NCI-H510A treated with DMSO at 0.1 percent for 48 hours (cell line): Measurements from ENCODE around the gene MTHFSD.

Experiments
- DNase-seq: peaks from one replicate; lab custom pipeline; 2025; lab: John Stamatoyannopoulos, UW

The MTHFSD gene

DNA sequence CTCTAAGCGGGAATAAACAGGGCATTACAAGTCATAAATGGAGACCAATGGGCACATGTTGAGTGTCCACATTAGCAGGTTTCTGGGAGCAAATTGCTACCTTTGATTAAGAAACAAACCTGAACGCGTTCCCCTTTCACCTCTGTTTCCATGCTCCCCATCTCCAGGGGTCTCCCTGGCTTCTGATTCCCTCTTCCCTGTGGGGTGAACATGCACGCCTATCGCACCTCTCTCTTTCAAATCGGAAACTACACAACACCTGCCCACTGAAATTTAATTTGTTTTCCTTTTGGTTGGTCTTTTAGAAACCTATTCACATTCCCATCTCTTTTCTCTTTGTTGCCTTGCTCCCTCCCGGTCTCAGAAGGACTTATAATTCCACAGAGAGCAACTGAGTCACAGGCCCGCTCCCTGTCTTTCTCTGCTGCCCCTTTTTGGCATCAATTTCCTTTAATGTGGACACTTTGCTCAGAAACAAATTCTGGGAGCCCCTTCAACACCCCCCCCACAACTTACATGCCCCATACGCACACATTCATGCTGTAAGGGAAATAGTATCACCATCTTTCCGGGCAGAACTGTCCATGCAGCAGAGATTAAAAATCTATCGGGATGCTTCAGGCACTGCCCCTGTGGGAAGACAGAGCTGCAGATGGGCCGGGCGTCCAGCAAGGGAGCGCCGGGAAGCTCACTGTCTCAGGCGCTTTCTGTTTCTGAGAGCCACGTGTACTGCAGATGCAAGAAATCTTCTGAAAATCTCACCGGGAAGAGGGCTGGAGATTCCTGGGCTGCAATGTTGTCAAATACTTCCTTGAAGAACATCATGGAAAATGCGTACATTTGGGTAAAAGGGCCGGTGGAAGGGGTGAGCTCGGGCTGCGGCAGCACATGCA lies 51.9 kb downstream of the MTHFSD start:
- DNase-seq, result no peak

DNA sequence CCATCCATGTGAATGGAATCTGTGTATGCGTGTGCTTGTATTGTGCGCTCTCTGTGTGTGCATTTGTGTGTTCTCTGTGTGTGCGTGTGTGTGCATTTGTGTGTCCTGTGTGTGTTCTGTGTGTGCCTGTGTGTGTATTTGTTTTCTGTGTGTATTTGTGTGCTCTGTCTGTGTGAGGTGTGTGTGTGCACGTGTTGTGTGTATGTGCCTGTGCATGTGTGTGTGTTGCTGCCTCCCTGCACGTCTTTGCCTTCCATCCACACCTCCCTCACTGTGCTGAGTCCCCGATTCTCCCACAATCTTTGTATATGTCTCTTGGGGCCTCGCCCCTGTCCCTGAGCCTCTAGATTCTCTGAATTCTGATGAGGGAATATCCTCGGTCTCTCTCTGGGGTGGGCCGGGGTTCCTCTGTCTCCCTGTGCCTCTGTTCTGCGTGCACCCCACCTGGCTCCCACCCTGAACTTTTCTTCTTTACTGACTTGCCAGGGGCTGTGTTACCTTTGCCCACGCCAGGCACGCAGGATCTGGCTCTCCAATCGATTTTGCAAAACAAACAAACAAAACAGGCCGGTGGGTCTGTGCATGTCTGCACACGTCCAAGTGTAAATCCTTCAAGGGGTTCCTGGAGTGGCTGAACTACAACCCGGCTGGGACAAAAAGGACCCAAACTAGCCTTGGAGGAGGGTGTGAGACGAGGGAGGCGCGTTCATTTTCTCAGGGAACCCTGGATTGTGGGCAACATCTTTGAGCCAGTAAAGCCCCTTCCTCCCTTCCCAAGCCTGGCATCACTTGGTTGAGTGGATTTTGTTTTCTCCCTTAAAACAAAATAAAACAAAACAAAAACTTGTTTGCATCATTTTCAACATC lies 52.8 kb downstream of the MTHFSD start:
- no peak for DNase-seq

DNA sequence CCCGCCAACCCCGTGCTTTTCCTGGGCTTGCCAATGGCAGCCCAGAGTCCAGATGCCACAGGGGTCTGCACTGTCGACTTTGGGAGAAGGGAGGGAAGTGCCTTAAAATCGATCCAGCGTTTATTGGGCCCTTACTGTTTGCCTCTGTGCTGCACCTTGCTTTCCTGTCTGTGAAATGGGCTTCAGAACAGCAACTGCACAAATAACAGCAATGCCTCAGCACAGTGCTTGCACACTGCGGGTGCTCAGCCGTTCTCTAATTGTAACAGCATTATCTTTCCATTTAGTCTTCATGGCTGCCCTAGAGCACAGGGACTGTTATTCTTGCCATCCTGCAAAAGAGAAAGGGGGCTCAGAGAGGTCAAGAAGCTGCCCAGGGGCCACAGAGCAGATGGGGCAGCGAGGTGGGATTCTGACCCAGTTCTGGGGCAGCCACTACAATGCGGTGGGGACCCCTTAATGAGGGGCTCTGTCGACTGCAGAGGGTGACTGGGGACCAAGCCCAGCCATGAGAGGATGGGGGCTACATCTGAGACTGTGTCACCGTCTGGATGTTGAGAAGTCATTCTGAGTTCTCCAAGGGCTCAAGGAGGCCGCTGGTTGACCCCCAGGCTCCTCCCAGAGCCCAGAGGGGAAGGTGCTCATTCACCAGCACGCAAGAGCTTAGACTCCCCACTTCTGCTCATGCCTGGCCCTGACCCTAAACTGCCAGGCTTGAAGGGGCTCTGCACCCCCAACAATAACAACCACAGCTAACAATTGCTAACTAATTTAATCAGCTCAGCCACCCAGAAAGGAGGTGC lies 54.1 kb downstream of the MTHFSD start:
- DNase-seq, result no peak

DNA sequence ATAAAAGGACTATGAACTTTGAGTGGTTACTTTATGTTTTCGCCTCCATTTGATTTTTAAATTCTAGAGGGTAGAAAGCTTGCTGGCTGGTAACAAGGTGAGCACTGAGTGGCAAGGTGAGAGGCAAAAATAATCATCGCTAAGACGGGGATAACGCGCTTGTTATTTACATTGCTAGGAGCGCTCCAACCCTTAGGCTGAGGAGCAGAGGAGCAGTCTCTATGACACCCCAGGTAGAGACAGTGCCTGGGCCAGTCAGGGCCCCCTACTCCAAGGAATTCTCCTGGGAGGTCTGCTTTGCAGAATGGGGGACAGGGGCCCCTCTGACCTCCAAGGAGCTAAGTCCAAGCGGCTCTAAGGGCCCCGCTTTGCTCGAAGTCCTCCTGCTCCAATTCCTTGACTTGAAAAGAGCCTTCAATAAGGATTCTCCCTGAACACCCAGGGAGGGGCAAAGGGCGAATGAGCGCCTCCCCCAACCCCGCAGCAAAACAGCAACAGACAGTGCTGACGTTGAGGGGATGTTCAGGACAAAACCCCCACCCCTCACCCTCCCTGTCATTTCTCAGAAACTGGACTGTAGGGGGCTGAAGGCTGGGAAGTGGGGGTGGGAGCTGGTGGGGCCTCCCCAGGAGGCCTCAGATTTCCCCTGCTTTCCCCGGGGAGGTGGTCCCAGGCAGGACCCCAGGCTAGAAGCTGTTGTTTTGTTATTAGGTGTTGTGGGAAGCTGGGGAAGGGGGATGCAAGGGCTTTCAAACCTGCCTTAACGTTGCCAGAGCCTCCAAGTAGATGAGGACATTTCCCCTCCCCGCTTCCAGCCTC lies 54.9 kb downstream of the MTHFSD start:
- no peak for DNase-seq

DNA sequence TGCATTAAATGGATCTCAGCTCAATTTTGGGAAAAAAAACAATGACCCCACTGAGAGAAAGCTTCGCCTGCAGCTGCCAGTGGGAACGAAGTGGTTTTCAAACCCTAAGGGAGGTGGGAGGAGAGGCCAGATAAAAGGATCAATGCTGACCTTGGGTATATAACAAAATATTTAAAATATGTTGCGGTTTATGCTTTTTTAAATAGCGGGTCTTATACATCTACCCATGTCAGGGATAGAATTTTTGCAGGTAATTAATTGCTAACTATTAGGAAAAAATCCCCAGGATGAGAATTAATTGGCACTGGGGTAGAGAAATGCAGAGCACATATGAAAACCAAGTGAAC lies 55.6 kb downstream of the MTHFSD start:
- DNase-seq, result no peak

DNA sequence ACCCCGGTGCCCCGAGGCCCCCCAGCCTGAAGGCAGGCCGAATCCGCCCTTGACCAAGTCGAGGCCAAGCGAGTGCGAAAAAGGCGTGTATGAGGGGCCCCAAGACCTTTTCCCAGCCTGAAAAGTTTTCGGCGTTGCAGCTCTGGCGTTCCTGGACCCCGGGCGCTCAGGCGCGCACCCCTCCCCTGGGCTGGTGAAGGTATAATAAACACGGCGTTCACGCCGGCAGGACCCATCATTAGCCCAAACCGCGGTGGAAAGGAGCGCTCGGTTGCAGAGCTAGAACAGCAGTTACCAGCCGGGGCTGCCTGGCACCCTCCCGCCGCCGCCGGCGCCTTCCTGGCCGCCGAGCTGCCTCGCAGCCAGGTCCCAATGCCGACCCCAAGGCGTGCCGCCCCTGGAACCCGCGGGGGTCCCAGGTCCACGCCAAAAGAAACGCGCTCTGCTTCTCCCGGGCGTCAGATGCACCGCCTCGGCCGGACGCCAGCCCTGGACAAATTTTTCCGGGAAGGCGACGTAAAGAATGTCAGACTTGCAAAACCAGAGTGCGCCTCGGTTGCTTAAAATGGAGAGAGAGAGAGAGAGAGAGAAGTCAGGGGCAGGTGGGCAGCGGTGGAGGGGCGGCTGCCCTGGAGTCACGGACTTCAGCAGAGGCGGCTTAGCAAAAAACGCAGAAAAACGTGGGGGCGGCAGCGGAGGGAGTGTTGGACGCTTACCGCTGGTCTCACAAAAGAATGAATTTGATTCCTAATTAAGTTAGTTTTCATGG lies 56.2 kb downstream of the MTHFSD start:
- no peak for DNase-seq

DNA sequence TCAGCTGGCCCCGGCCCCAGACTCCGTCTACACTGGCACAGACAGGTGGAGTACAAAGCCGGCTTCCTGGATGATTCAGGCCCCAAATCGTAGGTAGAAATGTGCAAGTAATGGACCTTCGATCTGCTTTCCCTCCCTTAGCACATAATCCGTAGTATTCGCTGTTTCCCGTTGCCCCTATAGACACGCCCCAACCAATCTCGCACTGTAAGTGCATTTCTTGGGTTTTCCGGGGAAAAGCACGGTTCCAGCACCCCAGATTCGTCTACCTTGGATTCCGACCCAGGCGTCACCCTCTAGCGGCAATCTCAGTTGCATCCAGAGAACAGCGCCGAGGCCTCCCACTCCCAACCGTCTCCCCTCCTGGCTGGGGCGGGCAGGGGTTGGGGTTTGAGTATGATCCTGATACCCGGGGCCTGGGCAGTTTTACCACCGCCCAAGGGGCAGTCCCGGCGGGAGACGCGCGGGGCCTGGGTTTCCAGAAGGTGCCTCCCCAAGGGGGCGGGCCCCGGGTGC lies 56.8 kb downstream of the MTHFSD start:
- DNase-seq, result no peak

DNA sequence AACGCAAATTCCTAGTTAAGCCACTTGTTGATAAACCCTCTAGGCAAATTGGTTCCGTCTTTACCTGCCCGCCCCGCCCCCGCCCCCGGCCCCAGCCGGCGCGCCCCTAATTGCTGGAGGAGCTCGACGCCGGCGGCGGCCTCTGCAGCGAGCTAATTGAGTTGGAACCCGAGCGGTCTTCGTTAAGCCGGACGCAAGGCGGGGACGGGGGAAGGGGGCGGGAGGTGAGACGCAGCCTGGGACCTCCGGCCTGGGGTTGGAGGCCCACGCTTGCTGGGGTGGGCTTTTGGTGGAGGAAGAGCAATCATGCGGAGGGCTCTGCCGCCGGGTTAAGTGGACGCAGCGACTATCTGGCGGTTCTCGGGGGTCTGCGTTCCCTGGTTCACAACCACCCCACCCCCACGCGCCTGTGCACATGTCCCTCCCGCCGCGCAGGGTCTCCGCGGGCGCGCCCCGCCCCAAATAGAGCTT lies 57.4 kb downstream of the MTHFSD start:
- no peak for DNase-seq

DNA sequence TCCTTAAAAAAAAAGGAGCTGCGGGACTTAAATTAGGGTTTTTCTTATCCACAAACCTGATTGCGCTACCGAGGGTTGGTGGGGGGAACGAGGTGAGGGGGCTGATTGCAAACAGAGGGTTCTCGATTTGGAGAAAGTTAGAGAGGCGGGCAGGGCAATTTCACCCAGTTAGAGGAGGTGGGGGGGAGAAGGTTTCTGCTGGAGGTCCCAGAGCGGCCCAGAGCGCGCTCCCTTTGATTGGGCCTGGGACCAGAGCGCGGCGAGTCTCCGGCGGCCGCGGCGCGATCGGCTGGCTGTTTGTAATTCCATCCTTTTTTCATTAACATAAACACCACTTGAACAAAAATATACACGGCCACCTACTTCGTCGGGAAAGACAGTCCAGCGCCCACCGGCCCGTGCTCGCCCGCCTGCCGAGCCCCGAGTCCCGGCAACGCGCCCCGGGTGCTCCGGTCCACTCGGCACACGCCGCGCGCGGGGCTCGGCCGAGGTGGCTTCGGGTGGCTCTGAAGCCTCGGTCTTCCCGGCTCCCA lies 58.0 kb downstream of the MTHFSD start:
- DNase-seq, result no peak

DNA sequence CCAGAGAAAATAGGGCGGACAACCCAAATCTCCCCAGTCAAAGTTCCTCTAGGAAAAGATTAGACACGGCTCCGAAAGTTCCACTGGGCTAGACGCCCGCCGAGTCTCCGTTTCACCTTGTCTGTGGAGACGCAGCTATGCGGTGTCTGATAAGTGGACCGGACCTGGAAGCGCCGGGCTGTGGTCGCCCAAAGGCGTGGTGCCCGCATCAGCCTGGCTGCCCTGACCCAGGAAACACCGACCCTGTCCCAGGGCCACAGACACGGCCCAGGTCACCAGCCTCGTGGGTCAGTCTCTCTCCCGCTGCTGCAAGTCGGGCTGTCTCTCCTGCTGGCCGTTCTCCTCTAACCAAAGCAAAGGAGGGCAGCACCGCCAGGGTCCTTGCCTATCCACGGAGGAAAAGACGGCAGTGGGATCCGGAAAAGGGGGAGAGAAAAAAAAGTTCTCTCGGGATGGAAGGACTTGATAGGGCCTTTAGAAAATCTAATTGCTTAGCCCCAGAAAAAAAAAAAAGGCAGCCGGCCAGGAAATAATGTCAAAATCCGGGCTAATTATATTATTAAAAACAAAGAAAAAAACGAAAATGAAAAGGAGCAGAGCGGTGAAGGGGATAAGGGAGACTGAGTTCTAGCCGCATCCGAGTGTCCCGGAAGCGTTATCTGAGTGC lies 58.6 kb downstream of the MTHFSD start:
- DNase-seq, result no peak

DNA sequence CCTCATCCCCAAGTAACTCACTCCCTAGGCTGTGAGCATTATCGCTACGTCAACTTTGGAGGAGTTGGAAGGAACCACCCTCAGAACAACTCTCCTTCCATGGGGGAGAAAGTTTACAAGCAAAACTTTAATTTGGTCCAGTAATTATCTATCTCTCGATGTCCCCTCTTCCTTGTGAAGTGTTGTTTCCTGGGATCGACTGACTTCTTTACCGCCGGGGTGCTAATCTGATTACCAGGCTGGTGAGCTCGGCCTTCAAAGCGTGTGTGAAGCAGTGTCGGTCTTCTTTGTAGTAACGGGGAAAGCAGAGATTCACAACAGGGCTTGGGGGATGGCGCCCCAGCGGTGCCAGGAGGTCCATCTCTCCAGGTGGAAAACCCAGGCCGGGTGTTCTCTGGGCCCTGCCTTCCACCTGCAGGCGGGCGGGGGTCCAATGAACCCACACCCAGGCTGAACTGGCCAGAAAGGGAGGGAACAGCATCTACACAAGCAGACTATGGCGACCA lies 59.2 kb downstream of the MTHFSD start:
- DNase-seq, result no peak

DNA sequence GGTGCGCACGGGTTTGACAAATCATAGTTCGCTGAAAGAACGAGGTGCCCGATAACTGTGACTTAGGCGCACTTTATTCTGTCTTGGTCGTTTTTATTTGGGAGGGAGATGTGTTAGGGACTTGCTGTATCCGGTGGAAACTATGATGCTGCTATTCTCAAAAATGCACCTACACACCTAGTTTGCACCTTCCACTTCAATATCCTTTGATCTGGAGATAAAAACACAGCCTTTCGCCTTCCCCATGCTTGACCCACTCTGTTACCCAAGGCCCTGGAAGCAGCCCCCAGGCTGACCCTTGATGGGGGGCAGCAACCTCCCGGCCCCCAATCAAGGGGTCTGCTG lies 59.7 kb downstream of the MTHFSD start:
- no peak for DNase-seq

DNA sequence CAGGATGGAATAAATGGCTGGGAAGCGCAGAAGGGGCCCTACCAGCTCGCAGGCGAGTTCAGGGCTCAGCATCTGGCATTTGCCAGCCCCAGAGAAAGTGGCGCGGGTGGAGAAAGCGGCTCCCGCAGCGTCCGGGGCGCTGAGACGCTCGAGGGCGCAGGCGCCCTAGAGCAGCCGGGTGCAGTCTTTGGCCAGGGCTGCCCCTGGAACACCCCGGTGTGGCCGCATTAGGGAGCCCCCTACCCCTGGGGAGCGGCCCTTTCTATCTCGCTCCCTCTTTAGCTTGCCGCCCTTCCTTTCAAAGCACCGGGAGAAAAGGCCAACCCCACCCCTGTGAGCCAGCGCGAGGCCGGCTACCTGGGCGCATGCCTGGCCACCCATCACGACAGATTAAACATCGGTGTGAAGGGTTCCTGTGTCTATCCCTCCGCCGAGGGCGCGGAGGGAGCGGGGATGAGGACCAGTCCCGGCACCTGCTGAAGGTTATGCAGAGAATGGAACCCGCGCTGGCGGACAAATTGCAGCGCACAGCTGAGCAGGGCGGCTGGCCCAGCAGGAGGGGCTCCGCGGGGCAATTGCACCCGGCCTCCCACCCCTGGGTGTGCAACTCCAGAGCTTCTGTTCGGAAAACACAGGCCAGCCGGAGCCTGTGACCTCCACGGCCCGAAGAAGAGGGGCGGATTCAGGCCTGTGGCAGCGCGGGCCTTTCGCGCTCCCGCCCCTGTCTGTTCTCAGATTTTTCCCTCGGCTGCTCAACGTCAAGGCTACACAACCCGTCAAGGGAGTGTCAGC lies 60.3 kb downstream of the MTHFSD start:
- DNase-seq, result no peak

DNA sequence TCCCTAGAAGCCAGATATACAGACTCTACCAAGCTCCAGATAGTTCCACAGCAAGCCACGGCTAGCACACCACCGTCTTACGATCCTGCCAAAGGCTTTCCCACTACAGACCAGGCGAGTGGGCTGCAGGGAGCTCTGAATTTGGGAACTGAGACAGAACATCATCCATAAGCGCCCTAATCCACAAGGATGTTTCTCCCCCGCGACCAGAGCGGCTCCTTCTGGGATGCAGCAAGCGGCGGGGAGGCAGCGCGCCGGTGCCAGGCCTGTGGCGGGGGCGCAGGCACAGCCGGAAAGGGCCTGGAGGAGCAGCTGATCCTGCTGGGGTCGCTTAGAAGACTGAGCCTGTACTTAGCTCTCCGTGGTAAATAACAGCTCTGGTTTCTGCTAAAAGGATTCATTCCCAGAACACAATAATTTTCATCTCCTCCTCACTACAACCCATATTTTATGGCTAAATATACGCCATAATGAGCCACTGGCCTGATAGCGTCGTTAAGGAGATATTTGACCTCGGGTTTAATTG lies 60.9 kb downstream of the MTHFSD start:
- no peak for DNase-seq

DNA sequence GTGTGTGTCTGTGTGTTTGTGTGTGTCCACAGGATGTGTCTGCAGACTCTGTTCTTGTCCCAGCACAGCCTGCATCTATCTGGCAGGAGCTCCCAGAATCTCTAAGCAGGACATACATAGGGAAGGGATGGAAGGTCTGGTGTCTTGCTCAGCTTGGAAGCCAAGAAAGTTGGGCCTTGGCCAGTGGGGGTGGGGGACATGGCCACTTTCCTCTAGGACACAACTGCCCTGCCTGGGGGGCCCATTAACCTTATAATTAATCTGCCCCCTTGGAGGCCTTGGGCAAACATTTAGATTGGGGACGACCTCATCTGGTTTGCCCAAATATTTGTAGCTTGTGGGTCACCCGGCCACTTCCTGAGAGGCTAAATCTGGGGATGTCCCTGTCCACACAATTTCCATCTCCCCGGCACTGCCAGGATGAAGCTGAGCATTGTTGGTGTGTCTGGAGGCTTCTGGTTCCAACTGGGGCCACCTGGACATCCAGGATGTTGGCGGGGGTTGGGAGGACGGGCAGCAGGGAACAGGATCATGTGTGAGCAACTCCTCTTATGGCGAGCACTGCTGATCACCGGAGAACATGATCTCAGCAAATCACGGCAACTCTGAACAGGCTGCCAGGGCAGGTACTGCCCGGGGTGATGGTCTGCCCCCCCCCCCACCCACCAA lies 61.9 kb downstream of the MTHFSD start:
- no peak for DNase-seq

DNA sequence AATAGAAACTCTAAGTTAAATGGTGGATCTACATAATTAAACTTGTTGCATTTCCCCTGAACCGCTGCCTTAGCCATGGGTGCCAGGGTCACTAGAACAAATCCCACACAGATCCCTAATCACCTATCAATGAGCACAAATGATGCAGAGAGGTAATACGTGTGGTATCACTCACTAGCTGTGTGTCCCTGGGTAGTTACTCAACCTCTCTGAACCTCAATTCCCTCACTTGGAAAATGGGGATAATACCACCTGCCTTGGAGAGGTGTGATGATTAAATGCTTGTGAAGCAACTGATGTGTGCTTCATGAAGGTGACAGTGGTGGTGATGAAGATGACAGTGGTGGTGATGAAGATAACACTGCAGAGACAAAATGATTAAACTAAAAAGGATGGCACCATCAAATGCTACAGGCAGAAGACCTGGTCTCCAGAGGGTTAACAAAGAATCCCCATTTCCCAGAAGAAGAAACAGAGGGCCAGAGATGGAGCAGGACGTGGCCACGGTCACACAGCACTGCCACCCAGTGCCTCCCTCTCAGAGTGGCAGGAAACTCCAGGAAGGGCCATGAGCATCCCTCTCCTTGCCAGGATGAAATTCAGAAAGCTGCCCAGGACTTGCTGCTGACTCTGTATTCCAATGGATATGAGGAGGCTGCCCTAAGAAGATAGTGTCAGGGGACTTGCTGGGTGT lies 62.6 kb downstream of the MTHFSD start:
- no peak for DNase-seq

DNA sequence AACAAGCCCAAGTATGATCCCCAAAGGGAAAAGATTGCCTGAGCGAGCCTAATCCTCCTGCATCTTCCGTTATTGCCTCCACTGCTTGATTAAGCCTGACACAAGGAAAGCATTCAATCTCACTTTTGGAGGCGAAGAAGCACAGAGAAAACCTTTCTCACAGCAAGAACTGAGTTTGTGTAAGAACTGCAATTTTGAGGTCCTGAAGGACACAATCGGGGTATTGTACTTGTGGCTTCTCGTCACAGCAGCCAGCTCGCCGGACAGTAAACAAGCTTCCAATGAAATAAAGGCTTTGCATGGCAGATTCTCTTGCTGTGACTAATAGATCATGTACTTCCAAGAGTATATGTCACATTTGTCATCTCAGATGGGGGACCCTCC lies 63.4 kb downstream of the MTHFSD start:
- DNase-seq, result no peak
